Smooth muscle cell (in vitro differentiated cells): ENCODE data around the gene METTL27. TPM values are rescaled to one million over a fixed set of nuclear protein-coding genes. Genes with fewer than 3 reads are reported as not detected.
"Not testable (repeated sequence)": the region's sequence is repeated elsewhere in the genome, so short reads cannot be mapped to it uniquely, and the experiment has no call there.

Experiments used
- DNase-seq: peaks from one replicate; lab custom pipeline; 2025; ENCODE audit not compliant: unreplicated experiment; lab: John Stamatoyannopoulos, UW
- H2AFZ ChIP-seq: fragments of 200-600 bp; sonication (generic); 2 replicates; pipeline ENCODE4 v1.6.0; 2016; ENCODE audit warnings: antibody characterized with exemption, low read depth, mild to moderate bottlenecking
- H3F3A ChIP-seq: fragments of 200-600 bp; sonication (generic); 2 replicates; pipeline ENCODE4 v1.6.0; 2017; ENCODE audit warnings: antibody characterized with exemption, low read depth
- H3K27ac ChIP-seq: fragments of 200-600 bp; sonication (generic); 2 replicates; pipeline ENCODE4 v1.5.1; 2016; ENCODE audit warnings: low read depth, mild to moderate bottlenecking
- H3K27me3 ChIP-seq: fragments of 200-600 bp; sonication (generic); 2 replicates; pipeline ENCODE4 v1.6.1; 2016; ENCODE audit warnings: low read depth, mild to moderate bottlenecking
- H3K36me3 ChIP-seq: fragments of 200-600 bp; sonication (generic); 2 replicates; pipeline ENCODE4 v1.5.1; 2016; ENCODE audit warnings: low read depth
- H3K4me1 ChIP-seq: fragments of 200-600 bp; sonication (generic); 2 replicates; pipeline ENCODE4 v1.5.1; 2016; ENCODE audit warnings: low read depth
- H3K4me2 ChIP-seq: fragments of 200-600 bp; sonication (generic); 2 replicates; pipeline ENCODE4 v1.6.0; 2016; ENCODE audit warnings: mild to moderate bottlenecking
- H3K4me3 ChIP-seq: fragments of 200-600 bp; sonication (generic); 2 replicates; pipeline ENCODE4 v1.5.1; 2016; ENCODE audit warnings: mild to moderate bottlenecking
- H3K79me2 ChIP-seq: fragments of 200-600 bp; sonication (generic); 2 replicates; pipeline ENCODE4 v1.6.0; 2016; ENCODE audit warnings: low read depth, mild to moderate bottlenecking
- H3K9ac ChIP-seq: fragments of 200-600 bp; sonication (generic); 2 replicates; pipeline ENCODE4 v1.6.0; 2016; ENCODE audit warnings: low read depth
- H3K9me3 ChIP-seq: fragments of 200-600 bp; sonication (generic); replicated peaks from 2 replicates; pipeline ENCODE4 v1.5.1; 2016; ENCODE audit warnings: low read depth
- H4K20me1 ChIP-seq: fragments of 200-600 bp; sonication (generic); 2 replicates; pipeline ENCODE4 v1.6.0; 2016; ENCODE audit warnings: low read depth
- CTCF ChIP-seq: fragments of 200-600 bp; sonication (generic); IDR thresholded peaks from 2 replicates; pipeline ENCODE4 v1.5.1; 2017; ENCODE audit warnings: borderline replicate concordance, mild to moderate bottlenecking, antibody characterized with exemption; ENCODE audit not compliant: insufficient read depth, poor library complexity, severe bottlenecking
- WGBS: methylation state at CpG from one replicate; pipeline ENCODE4 v1.1.7; 2016; ENCODE audit warnings: low lambda C conversion rate; 5-methylcytosine and 5-hydroxymethylcytosine counted together
- polyA plus RNA-seq: library from polyadenylated mRNA; unstranded; fragments of >200 nt; fragmentation: Nextera tagmentation; extraction: Ambion mirVana; gene quantifications from 2 replicates; pipeline ENCODE4 v1.2.1, GENCODE V29; 2016
- total RNA-seq: library from RNA; depleted of rRNA; stranded (reverse); fragments of >200 nt; gene quantifications from 2 replicates; pipeline ENCODE4 v1.2.3, GENCODE V29; 2014

Gene METTL27
- total and polyA plus RNA-seq, 2 experiments from 2014 or later: 0.54 to 4.1 TPM

- Histone ChIP-seq H3K9ac (no peak overlapping the region), H3K4me2 (no peak overlapping the region), H3K36me3 (no peaks in the 10 kb centered on the region), H4K20me1 (no peaks in the 10 kb centered on the region), H3F3A (no peaks in the 10 kb centered on the region), H3K9me3 (no peaks in the 10 kb centered on the region), H3K27me3 (no peaks in the 10 kb centered on the region), H3K27ac (no peak overlapping the region), H3K4me3 (no peak overlapping the region), H3K4me1 (no peaks in the 10 kb centered on the region), H3K79me2 (no peaks in the 10 kb centered on the region), H2AFZ (no peak overlapping the region)
- 58% methylated on average over 10 of the region's 10 CpGs for WGBS
- DNase-seq: no peak
- no peak for TF ChIP-seq CTCF
These were observed 42.8 kb downstream of the METTL27 start for GRCh38 chr7:73799282-73800141.

- H4K20me1 ChIP-seq, H2AFZ ChIP-seq, H3K4me3 ChIP-seq, H3K36me3 ChIP-seq, H3K4me1 ChIP-seq, H3F3A ChIP-seq, H3K9ac ChIP-seq, H3K9me3 ChIP-seq, H3K4me2 ChIP-seq, H3K27me3 ChIP-seq, DNase-seq, H3K79me2 ChIP-seq, H3K27ac ChIP-seq: not testable (repeated sequence)
- WGBS: 98% methylated on average over 11 of the region's 34 CpGs
These were observed 45.1 kb downstream of the METTL27 start for GRCh38 chr7:73797176-73797575.

- not testable (repeated sequence) for H3K27ac ChIP-seq, H3K4me3 ChIP-seq, H3K27me3 ChIP-seq, H2AFZ ChIP-seq, H3K4me1 ChIP-seq, H3F3A ChIP-seq, H3K9ac ChIP-seq, H3K4me2 ChIP-seq, H4K20me1 ChIP-seq, H3K36me3 ChIP-seq, H3K9me3 ChIP-seq, DNase-seq, H3K79me2 ChIP-seq
- 87% methylated on average over 3 of the region's 6 CpGs for WGBS
These were observed 45.7 kb downstream of the METTL27 start for GRCh38 chr7:73796656-73797055.

- H3F3A ChIP-seq, H3K9me3 ChIP-seq, H4K20me1 ChIP-seq, H3K36me3 ChIP-seq, H3K4me1 ChIP-seq, H3K4me2 ChIP-seq, H3K27ac ChIP-seq, H3K9ac ChIP-seq, H3K79me2 ChIP-seq, H3K27me3 ChIP-seq, DNase-seq, H2AFZ ChIP-seq, H3K4me3 ChIP-seq: not testable (repeated sequence)
These were observed 47.1 kb downstream of the METTL27 start for GRCh38 chr7:73795188-73795587.

- not testable (repeated sequence) for DNase-seq, H3K27me3 ChIP-seq, H3K27ac ChIP-seq, H3K9ac ChIP-seq, H3K79me2 ChIP-seq, H3K4me1 ChIP-seq, H2AFZ ChIP-seq, H3K9me3 ChIP-seq, H3K4me3 ChIP-seq, H3K36me3 ChIP-seq, H3K4me2 ChIP-seq, H3F3A ChIP-seq, H4K20me1 ChIP-seq
- WGBS: 95% methylated on average over 6 of the region's 7 CpGs
These were observed 51.1 kb downstream of the METTL27 start for GRCh38 chr7:73791170-73791690.
